GM12892 (cell line): ENCODE data around the gene LDHD.

Experiments used
- POLR2A ChIP-seq: IDR thresholded peaks from 2 replicates; pipeline ENCODE4 v1.6.1; 2011; ENCODE audit warnings: low read depth, low read length, control low read depth
- POLR2AphosphoS5 ChIP-seq: IDR thresholded peaks from 2 replicates; pipeline ENCODE4 v1.6.1; 2011; ENCODE audit warnings: low read depth, low read length, control low read depth
- TAF1 ChIP-seq: IDR thresholded peaks from 2 replicates; pipeline ENCODE4 v1.6.1; 2011; ENCODE audit warnings: low read depth, mild to moderate bottlenecking, control low read depth, low read length, borderline replicate concordance

DNA sequence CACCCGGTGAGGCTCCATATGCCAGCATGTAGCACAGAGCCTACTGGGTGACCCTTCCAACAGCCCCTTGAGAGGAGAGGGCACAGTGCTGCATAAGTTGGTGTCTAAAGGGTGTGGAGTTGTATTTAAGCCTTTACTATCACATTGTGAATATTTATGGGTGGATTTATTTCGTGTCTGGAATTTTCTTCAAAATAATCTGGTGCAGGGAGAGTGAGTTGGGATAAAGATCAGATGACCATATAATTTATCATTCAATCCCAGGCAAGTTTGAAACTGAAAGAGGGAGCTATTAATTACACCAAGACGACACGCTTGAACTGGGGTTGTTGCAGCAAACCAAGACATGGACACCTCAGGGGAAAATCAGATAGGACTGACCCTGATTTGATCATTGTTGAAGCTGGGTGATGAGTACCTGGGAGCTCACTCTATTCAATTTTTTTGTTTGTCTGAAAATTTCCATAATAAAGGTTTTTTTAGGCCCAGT, 42.2 kb downstream of the LDHD start:
- no peak for TF ChIP-seq POLR2A
- TF ChIP-seq TAF1, result no peak
- no peak for TF ChIP-seq POLR2AphosphoS5
